Measurements from ENCODE around the gene SPATA6. TPM values are rescaled to one million over a fixed set of nuclear protein-coding genes. Genes with fewer than 3 reads are reported as not detected.
"Not testable (repeated sequence)": the region's sequence is repeated elsewhere in the genome, so short reads cannot be mapped to it uniquely, and the experiment has no call there.

The SPATA6 gene
- total and polyA plus RNA-seq, 4 donors: 3.4 to 33.2 (median 14.8) TPM

DNA sequence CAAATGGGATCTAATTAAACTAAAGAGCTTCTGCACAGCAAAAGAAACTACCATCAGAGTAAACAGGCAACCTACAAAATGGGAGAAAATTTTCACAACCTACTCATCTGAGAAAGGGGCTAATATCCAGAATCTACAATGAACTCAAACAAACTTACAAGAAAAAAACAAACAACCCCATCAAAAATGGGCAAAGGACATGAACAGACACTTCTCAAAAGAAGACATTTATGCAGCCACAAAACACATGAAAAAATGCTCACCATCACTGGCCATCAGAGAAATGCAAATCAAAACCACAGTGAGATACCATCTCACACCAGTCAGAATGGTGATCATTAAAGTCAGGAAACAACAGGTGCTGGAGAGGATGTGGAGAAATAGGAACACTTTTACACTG is 189.7 kb downstream of the SPATA6 start:
- H3K4me3 ChIP-seq (ENCODE audit: low read length in 2 of 2); DNase-seq; H3K36me3 ChIP-seq (ENCODE audit: control insufficient read depth in 1 of 2, insufficient read depth in 2 of 2, low read length in 1 of 2); H3K27me3 ChIP-seq (ENCODE audit: control insufficient read depth in 1 of 2, insufficient read depth in 2 of 2, low read length in 1 of 2); H3K4me1 ChIP-seq (ENCODE audit: control insufficient read depth in 1 of 2, insufficient read depth in 2 of 2, low read length in 2 of 2); H3K27ac ChIP-seq (ENCODE audit: low read depth in 1 of 2, low read length in 2 of 2); intact Hi-C loops (cut with DNase I); ATAC-seq (ENCODE audit: low FRiP score); H3K9me3 ChIP-seq (ENCODE audit: control insufficient read depth, low read length): not testable (repeated sequence)

DNA sequence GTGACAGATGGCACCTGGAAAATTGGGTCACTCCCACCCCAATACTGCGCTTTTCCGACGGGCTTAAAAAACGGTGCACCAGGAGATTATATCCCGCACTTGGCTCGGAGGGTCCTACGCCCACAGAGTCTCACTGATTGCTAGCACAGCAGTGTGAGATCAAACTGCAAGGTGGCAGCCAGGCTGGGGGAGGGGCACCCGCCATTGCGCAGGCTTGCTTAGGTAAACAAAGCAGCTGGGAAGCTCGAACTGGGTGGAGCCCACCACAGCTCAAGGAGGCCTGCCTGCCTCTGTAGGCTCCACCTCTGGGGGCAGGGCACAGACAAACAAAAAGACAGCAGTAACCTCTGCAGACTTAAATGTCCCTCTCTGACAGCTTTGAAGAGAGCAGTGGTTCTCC is 194.6 kb downstream of the SPATA6 start:
- H3K27ac ChIP-seq (ENCODE audit: low read depth in 1 of 2, low read length in 2 of 2); DNase-seq; ATAC-seq (ENCODE audit: low FRiP score); H3K36me3 ChIP-seq (ENCODE audit: control insufficient read depth in 1 of 2, insufficient read depth in 2 of 2, low read length in 1 of 2); H3K4me3 ChIP-seq (ENCODE audit: low read length in 2 of 2); H3K27me3 ChIP-seq (ENCODE audit: control insufficient read depth in 1 of 2, insufficient read depth in 2 of 2, low read length in 1 of 2); intact Hi-C loops (cut with DNase I); H3K9me3 ChIP-seq (ENCODE audit: control insufficient read depth, low read length); H3K4me1 ChIP-seq (ENCODE audit: control insufficient read depth in 1 of 2, insufficient read depth in 2 of 2, low read length in 2 of 2): not testable (repeated sequence)
- 91 to 98% methylated on average over 8 to 10 of the region's 10 CpGs for WGBS, 2 donors

DNA sequence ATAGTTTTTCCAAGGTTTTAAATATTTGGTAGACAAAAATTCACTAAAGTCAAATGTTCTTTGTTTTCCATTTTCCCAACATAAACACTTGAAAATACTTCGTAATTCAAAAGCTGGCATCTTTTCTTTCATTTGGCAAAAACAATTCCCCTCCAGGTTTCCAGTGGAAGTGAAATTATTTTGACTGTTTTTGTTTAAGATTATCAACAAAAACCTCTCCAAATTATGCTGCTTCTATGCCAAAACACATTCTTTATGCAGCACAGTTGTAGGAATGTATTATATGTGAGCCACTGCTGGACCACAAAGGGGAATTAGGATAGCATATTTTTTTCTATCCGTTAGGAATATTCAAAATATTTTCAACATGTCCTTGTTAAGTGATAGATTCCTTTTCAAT is 205.4 kb downstream of the SPATA6 start:
- H3K4me1 ChIP-seq (ENCODE audit: control insufficient read depth in 1 of 2, insufficient read depth in 2 of 2, low read length in 2 of 2): peaks cover 0 to 7% of the 10 kb centered on the region in 2 donors
- DNase-seq (no peak), ATAC-seq (ENCODE audit: low FRiP score) (no peak)
- no peaks in the 10 kb centered on the region for H3K27me3 ChIP-seq (ENCODE audit: control insufficient read depth in 1 of 2, insufficient read depth in 2 of 2, low read length in 1 of 2)
- WGBS, 2 donors: 3 to 6% methylated on average over 2 of the region's 2 CpGs
- no peak overlapping the region for H3K27ac ChIP-seq (ENCODE audit: low read depth in 1 of 2, low read length in 2 of 2)
- intact Hi-C loops (cut with DNase I): no loop called here
- no peaks in the 10 kb centered on the region for H3K9me3 ChIP-seq (ENCODE audit: control insufficient read depth, low read length)
- H3K4me3 ChIP-seq (ENCODE audit: low read length in 2 of 2): no peak overlapping the region
- H3K36me3 ChIP-seq (ENCODE audit: control insufficient read depth in 1 of 2, insufficient read depth in 2 of 2, low read length in 1 of 2): no peaks in the 10 kb centered on the region

DNA sequence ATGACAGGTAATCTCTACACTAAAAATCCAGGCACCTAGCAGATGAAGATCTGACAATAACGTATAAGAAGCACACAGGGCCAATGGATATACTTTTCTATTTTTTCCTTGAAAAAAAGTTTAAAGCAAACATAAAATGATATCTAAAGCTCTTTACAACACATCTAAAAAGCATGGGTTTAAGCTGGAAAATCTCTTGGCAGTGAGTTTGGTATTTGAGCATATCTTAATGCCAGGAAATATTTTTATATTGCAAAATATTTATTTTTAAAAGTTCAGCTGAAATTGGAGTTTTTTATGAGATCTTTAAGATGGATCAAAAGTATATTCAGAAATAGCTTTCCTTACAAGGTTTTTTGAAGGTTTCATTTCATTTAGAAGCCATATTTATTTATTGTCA is 209.0 kb downstream of the SPATA6 start:
- Histone ChIP-seq H3K9me3 (ENCODE audit: control insufficient read depth, low read length) (no peaks in the 10 kb centered on the region), H3K4me3 (ENCODE audit: low read length in 2 of 2) (no peak overlapping the region), H3K36me3 (ENCODE audit: control insufficient read depth in 1 of 2, insufficient read depth in 2 of 2, low read length in 1 of 2) (no peaks in the 10 kb centered on the region), H3K27me3 (ENCODE audit: control insufficient read depth in 1 of 2, insufficient read depth in 2 of 2, low read length in 1 of 2) (no peaks in the 10 kb centered on the region), H3K4me1 (ENCODE audit: control insufficient read depth in 1 of 2, insufficient read depth in 2 of 2, low read length in 2 of 2) (peaks cover 0 to 7% of the 10 kb centered on the region in 2 donors), H3K27ac (ENCODE audit: low read depth in 1 of 2, low read length in 2 of 2) (no peak overlapping the region)
- DNase-seq (no peak), ATAC-seq (ENCODE audit: low FRiP score) (no peak)
- intact Hi-C loops (cut with DNase I): no loop called here
- 0 to 3% methylated on average over 1 of the region's 1 CpG for WGBS, 2 donors

DNA sequence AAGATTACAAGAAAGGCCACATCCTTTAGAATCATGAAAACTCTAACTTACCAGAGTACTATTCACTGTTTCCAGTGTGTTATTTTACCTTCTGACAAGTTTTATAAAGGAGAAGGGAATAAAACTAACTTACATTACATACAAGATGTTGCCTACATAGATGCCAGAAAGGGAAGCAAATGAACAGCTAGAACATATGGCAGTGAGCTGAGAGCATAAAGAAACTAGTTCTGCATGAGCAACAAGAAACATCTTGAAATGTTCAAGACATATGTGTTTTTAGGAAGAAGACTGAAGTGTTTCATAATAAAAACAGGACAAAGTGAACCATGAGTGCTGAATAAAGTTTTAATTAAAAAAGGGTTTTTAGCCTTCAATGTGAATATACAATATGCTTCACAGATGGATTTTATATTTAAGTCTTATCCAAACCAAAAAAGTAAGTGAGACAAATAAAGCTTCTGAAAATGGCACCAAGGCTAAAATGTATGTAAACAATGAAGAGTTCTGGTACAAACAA is 210.1 kb downstream of the SPATA6 start:
- DNase-seq (no peak), ATAC-seq (ENCODE audit: low FRiP score) (no peak)
- Histone ChIP-seq H3K4me1 (ENCODE audit: control insufficient read depth in 1 of 2, insufficient read depth in 2 of 2, low read length in 2 of 2) (peaks cover 0 to 3% of the 10 kb centered on the region in 2 donors), H3K36me3 (ENCODE audit: control insufficient read depth in 1 of 2, insufficient read depth in 2 of 2, low read length in 1 of 2) (no peaks in the 10 kb centered on the region), H3K4me3 (ENCODE audit: low read length in 2 of 2) (no peak overlapping the region), H3K27ac (ENCODE audit: low read depth in 1 of 2, low read length in 2 of 2) (no peak overlapping the region), H3K9me3 (ENCODE audit: control insufficient read depth, low read length) (no peaks in the 10 kb centered on the region), H3K27me3 (ENCODE audit: control insufficient read depth in 1 of 2, insufficient read depth in 2 of 2, low read length in 1 of 2) (no peaks in the 10 kb centered on the region)
- intact Hi-C loops (cut with DNase I): no loop called here

DNA sequence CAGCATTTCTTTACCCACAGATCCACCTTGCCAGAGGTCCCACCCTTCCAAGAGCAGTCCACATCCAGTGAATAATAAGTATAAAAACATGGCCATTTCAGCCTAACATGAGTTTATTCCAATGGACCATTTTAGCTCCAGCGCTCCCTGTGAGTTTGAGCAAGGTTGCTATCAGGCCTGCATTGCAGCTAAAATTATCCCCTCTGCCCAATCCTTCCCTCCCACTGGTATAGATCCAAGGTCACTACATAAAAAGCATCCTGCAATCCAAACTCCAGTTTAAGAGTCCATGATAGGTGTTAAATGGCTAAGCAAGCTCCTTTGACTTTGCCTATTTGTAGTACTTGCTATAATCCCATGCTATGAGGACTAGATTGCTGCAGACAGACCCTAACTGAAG is 213.9 kb downstream of the SPATA6 start:
- no peak for DNase-seq
- Histone ChIP-seq H3K9me3 (ENCODE audit: control insufficient read depth, low read length) (no peaks in the 10 kb centered on the region), H3K36me3 (ENCODE audit: control insufficient read depth in 1 of 2, insufficient read depth in 2 of 2, low read length in 1 of 2) (no peaks in the 10 kb centered on the region), H3K4me1 (ENCODE audit: control insufficient read depth in 1 of 2, insufficient read depth in 2 of 2, low read length in 2 of 2) (peaks cover 0 to 2% of the 10 kb centered on the region in 2 donors), H3K4me3 (ENCODE audit: low read length in 2 of 2) (no peak overlapping the region), H3K27ac (ENCODE audit: low read depth in 1 of 2, low read length in 2 of 2) (no peak overlapping the region), H3K27me3 (ENCODE audit: control insufficient read depth in 1 of 2, insufficient read depth in 2 of 2, low read length in 1 of 2) (no peaks in the 10 kb centered on the region)
- 81 to 85% methylated on average over 1 of the region's 1 CpG for WGBS, 2 donors
- ATAC-seq (ENCODE audit: low FRiP score): no peak
- intact Hi-C loops (cut with DNase I): no loop called here

DNA sequence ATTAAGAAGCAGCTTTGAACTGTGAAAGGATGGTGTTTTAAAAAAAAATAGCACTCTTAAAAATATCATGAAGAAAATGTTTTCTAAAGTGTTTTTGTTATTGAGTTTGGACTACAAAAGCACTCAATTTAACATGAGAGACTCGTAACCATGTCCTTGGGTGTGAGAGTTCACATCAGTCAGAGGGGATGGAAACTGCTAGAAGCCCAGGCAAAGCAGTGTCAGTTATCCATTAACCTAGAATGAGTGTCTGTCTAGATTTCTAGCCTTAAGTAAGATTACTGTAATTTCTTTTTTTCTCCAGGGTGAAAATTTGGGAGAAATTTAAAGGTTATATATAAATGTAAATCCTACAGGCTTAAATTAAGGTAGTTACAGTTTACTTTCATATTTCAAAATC is 217.8 kb downstream of the SPATA6 start:
- no peak overlapping the region for H3K27ac ChIP-seq (ENCODE audit: low read depth in 1 of 2, low read length in 2 of 2)
- intact Hi-C loops (cut with DNase I): no loop called here
- 87 to 91% methylated on average over 1 of the region's 1 CpG for WGBS, 2 donors
- peaks cover 0 to 2% of the 10 kb centered on the region in 2 donors for H3K4me1 ChIP-seq (ENCODE audit: control insufficient read depth in 1 of 2, insufficient read depth in 2 of 2, low read length in 2 of 2)
- no peaks in the 10 kb centered on the region for H3K36me3 ChIP-seq (ENCODE audit: control insufficient read depth in 1 of 2, insufficient read depth in 2 of 2, low read length in 1 of 2)
- no peak for DNase-seq
- H3K27me3 ChIP-seq (ENCODE audit: control insufficient read depth in 1 of 2, insufficient read depth in 2 of 2, low read length in 1 of 2): no peaks in the 10 kb centered on the region
- no peak overlapping the region for H3K4me3 ChIP-seq (ENCODE audit: low read length in 2 of 2)
- H3K9me3 ChIP-seq (ENCODE audit: control insufficient read depth, low read length): no peaks in the 10 kb centered on the region
- no peak for ATAC-seq (ENCODE audit: low FRiP score)

DNA sequence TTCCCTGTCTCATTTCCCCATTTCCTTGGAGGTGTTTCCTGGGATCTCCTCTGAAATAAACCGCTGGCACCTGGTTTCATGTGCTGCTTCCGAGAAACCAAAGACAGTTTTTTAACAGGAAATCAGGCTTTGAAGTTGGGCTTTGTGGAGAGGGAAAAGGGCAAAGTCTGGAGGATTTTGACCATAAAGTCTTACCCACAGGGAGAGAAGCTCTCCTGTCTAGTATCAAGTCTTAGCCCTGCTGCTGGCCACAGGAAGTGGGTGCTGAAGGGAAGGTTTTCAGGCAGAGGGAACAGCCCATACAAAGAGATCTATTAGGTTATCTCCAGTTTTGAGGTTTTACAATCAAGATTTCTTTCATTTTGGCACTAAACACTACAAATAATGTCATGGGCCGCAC is 220.2 kb downstream of the SPATA6 start:
- ATAC-seq (ENCODE audit: low FRiP score) (no peak), DNase-seq (no peak)
- Histone ChIP-seq H3K27me3 (ENCODE audit: control insufficient read depth in 1 of 2, insufficient read depth in 2 of 2, low read length in 1 of 2) (no peaks in the 10 kb centered on the region), H3K36me3 (ENCODE audit: control insufficient read depth in 1 of 2, insufficient read depth in 2 of 2, low read length in 1 of 2) (no peaks in the 10 kb centered on the region), H3K27ac (ENCODE audit: low read depth in 1 of 2, low read length in 2 of 2) (no peak overlapping the region), H3K9me3 (ENCODE audit: control insufficient read depth, low read length) (no peaks in the 10 kb centered on the region), H3K4me3 (ENCODE audit: low read length in 2 of 2) (no peak overlapping the region), H3K4me1 (ENCODE audit: control insufficient read depth in 1 of 2, insufficient read depth in 2 of 2, low read length in 2 of 2) (peaks cover 0 to 2% of the 10 kb centered on the region in 2 donors)
- intact Hi-C loops (cut with DNase I): no loop called here
- WGBS, 2 donors: 92 to 96% methylated on average over 3 of the region's 3 CpGs

DNA sequence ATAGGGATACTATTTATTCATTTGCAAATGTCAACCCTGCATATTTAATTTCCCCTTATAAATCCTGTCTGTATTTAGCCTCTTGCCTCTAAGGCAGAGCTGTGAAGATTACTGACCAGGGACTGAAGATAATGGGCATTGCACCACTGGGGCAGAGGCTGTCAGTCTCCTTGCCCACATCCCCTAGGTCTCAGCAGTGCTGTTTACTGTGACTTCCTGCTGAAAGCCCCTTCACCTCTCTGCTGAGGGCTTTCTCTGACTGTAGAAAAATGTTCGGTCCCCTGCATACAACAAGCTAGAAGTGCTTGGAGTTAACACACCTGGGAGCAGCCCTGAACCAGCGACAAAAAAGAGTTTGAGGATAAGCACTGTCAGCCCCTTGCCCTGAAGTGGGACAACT is 220.7 kb downstream of the SPATA6 start:
- ATAC-seq (ENCODE audit: low FRiP score) (no peak), DNase-seq (no peak)
- H3K36me3 ChIP-seq (ENCODE audit: control insufficient read depth in 1 of 2, insufficient read depth in 2 of 2, low read length in 1 of 2): no peaks in the 10 kb centered on the region
- no peak overlapping the region for H3K27ac ChIP-seq (ENCODE audit: low read depth in 1 of 2, low read length in 2 of 2)
- no peaks in the 10 kb centered on the region for H3K9me3 ChIP-seq (ENCODE audit: control insufficient read depth, low read length)
- 94 to 98% methylated on average over 2 of the region's 2 CpGs for WGBS, 2 donors
- H3K4me3 ChIP-seq (ENCODE audit: low read length in 2 of 2): no peak overlapping the region
- H3K4me1 ChIP-seq (ENCODE audit: control insufficient read depth in 1 of 2, insufficient read depth in 2 of 2, low read length in 2 of 2): peaks cover 0 to 2% of the 10 kb centered on the region in 2 donors
- H3K27me3 ChIP-seq (ENCODE audit: control insufficient read depth in 1 of 2, insufficient read depth in 2 of 2, low read length in 1 of 2): no peaks in the 10 kb centered on the region
- intact Hi-C loops (cut with DNase I): no loop called here
